ENCODE data around the gene EXPH5.
"Not testable (repeated sequence)": the region's sequence is repeated elsewhere in the genome, so short reads cannot be mapped to it uniquely, and the experiment has no call there.

Gene EXPH5

GRCh38 chr11:108593214-108593922 lies at the start of gene EXPH5:
EXPH5 (minus strand) TSS chr11:108593768; CDS start chr11:108593536, 232 bp downstream.
- peak; percentile 92 to 93 for DNase-seq

- not testable (repeated sequence) for DNase-seq
These were observed 48.2 kb upstream of the EXPH5 start for GRCh38 chr11:108641752-108642151.

- DNase-seq: no peak
These were observed 45.6 kb upstream of the EXPH5 start for GRCh38 chr11:108639146-108639545.

GRCh38 chr11:108636222-108636621 lies 42.7 kb upstream of the EXPH5 start:
- DNase-seq: no peak

GRCh38 chr11:108635106-108635505 lies 41.5 kb upstream of the EXPH5 start:
- DNase-seq: no peak

- no peak for DNase-seq
These were observed 38.6 kb upstream of the EXPH5 start for GRCh38 chr11:108632041-108632704.

- no peak for DNase-seq
These were observed 35.7 kb upstream of the EXPH5 start for GRCh38 chr11:108629274-108629673.

- DNase-seq: no peak
These were observed 35.2 kb upstream of the EXPH5 start for GRCh38 chr11:108628812-108629211.

- DNase-seq: no peak
These were observed 34.8 kb upstream of the EXPH5 start for GRCh38 chr11:108628326-108628725.

GRCh38 chr11:108624196-108624925 lies 30.8 kb upstream of the EXPH5 start:
- no peak for DNase-seq

- no peak for DNase-seq
These were observed 28.8 kb upstream of the EXPH5 start for GRCh38 chr11:108622341-108622740.

- DNase-seq: no peak
These were observed 27.6 kb upstream of the EXPH5 start for GRCh38 chr11:108620958-108621772.

GRCh38 chr11:108618529-108618928 lies 25.0 kb upstream of the EXPH5 start:
- DNase-seq: no peak

GRCh38 chr11:108617055-108617454 lies 23.5 kb upstream of the EXPH5 start:
- no peak for DNase-seq

- DNase-seq: no peak
These were observed 23.0 kb upstream of the EXPH5 start for GRCh38 chr11:108616549-108616948.

GRCh38 chr11:108614086-108614485 lies 20.5 kb upstream of the EXPH5 start:
- DNase-seq: no peak

- DNase-seq: no peak
These were observed 16.1 kb upstream of the EXPH5 start for GRCh38 chr11:108609682-108610081.

- no peak for DNase-seq
These were observed 15.0 kb upstream of the EXPH5 start for GRCh38 chr11:108608548-108608947.

- no peak for DNase-seq
These were observed 13.1 kb upstream of the EXPH5 start for GRCh38 chr11:108606495-108607160.

- no peak for DNase-seq
These were observed 12.5 kb upstream of the EXPH5 start for GRCh38 chr11:108606070-108606469.

GRCh38 chr11:108602818-108603217 lies 9.2 kb upstream of the EXPH5 start:
- not testable (repeated sequence) for DNase-seq

GRCh38 chr11:108601150-108601549 lies 7.6 kb upstream of the EXPH5 start:
- no peak for DNase-seq

Data from CD4-positive, alpha-beta T cell treated with Interleukin-1 beta for 1 hour (primary cell).